ENCODE data around the gene SLC44A1. TPM values are rescaled to one million over a fixed set of nuclear protein-coding genes. Genes with fewer than 3 reads are reported as not detected.

The SLC44A1 gene
- total RNA-seq, 3 donors from 2014 or later, result 85.1 to 183 (median 121) TPM

GRCh38 chr9:105308461-105309341 is 64.2 kb downstream of the SLC44A1 start:
- no peak for ATAC-seq
- intact Hi-C loops (cut with DNase I, micrococcal nuclease), result no loop called here

DNA sequence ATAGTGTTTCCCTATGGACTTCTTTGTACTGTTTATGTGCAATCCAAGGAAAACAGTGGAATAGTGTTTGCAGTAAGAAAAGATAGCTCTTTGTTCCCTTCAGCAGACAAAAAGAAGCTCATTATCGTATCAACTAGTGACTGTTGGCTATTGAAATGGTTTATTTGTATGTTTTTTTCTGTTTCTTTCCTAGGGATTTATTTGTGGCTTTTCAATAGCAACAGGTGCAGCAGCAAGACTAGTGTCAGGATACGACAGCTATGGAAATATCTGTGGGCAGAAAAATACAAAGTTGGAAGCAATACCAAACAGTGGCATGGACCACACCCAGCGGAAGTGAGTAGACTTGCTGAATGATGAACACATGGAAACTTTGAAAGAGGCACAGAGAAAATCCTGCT is 65.1 kb downstream of the SLC44A1 start:
- intact Hi-C loops (cut with DNase I, micrococcal nuclease), result no loop called here

More at GRCh38 chr9:105308461-105309341, 64.2 kb downstream of the SLC44A1 start:
- Histone ChIP-seq H3K9me3 (no peaks in the 10 kb centered on the region), H3K4me3 (no peak overlapping the region), H3K36me3 (ENCODE audit: low read depth) (no peaks in the 10 kb centered on the region), H3K4me1 (ENCODE audit: low read depth) (peaks cover 15% of the 10 kb centered on the region)
- DNase-seq, result no peak
- TF ChIP-seq, protein P1, sequence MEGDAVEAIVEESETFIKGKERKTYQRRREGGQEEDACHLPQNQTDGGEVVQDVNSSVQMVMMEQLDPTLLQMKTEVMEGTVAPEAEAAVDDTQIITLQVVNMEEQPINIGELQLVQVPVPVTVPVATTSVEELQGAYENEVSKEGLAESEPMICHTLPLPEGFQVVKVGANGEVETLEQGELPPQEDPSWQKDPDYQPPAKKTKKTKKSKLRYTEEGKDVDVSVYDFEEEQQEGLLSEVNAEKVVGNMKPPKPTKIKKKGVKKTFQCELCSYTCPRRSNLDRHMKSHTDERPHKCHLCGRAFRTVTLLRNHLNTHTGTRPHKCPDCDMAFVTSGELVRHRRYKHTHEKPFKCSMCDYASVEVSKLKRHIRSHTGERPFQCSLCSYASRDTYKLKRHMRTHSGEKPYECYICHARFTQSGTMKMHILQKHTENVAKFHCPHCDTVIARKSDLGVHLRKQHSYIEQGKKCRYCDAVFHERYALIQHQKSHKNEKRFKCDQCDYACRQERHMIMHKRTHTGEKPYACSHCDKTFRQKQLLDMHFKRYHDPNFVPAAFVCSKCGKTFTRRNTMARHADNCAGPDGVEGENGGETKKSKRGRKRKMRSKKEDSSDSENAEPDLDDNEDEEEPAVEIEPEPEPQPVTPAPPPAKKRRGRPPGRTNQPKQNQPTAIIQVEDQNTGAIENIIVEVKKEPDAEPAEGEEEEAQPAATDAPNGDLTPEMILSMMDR (IDR thresholded peaks at IDR 0.05), result no peak

GRCh38 chr9:105311306-105311705 is 66.9 kb downstream of the SLC44A1 start:
- no peaks in the 10 kb centered on the region for H3K36me3 ChIP-seq (ENCODE audit: low read depth)
- TF ChIP-seq, protein P1 (IDR thresholded peaks at IDR 0.05), result no peak
- ATAC-seq (peak; percentile 95), DNase-seq (no peak)
- intact Hi-C loops (cut with DNase I, micrococcal nuclease), result no loop called here
- peaks cover 24% of the 10 kb centered on the region for H3K4me1 ChIP-seq (ENCODE audit: low read depth)
- no peaks in the 10 kb centered on the region for H3K9me3 ChIP-seq
- no peak overlapping the region for H3K4me3 ChIP-seq

More for the DNA sequence above, 65.1 kb downstream of the SLC44A1 start:
- Histone ChIP-seq H3K4me1 (ENCODE audit: low read depth) (peaks cover 15% of the 10 kb centered on the region), H3K9me3 (no peaks in the 10 kb centered on the region), H3K4me3 (no peak overlapping the region), H3K36me3 (ENCODE audit: low read depth) (no peaks in the 10 kb centered on the region)
- ATAC-seq (no peak), DNase-seq (no peak)
- TF ChIP-seq, protein P1 (IDR thresholded peaks at IDR 0.05), result no peak

DNA sequence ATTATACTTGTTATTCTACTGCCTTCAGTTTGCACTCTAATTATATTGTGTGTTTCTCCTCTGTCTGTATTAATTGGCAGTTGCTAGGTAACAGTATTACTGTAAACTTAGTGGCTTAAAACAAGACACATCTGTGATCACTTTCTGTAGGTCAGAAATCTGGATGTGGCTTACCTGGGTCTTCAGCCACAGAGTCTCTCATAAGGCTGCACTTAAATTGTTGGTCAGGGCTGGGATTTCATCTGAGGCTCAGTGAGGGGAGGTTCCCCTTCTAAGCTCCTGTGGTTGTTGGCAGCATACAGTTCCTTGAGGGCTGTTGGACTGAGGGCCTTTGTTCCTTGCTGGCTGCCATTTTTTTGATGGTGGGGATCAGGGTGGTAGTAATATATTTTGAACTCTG is 68.8 kb downstream of the SLC44A1 start:
- TF ChIP-seq, protein P1 (IDR thresholded peaks at IDR 0.05), result no peak
- ATAC-seq, result no peak
- H3K4me1 ChIP-seq (ENCODE audit: low read depth), result peaks cover 32% of the 10 kb centered on the region
- intact Hi-C loops (cut with DNase I, micrococcal nuclease), result no loop called here
- no peaks in the 10 kb centered on the region for H3K9me3 ChIP-seq
- H3K36me3 ChIP-seq (ENCODE audit: low read depth), result no peaks in the 10 kb centered on the region
- DNase-seq, result no peak
- H3K4me3 ChIP-seq, result no peak overlapping the region

- intact Hi-C loops (cut with DNase I, micrococcal nuclease), result no loop called here
- DNase-seq, result no peak
- TF ChIP-seq, protein P1 (IDR thresholded peaks at IDR 0.05), result no peak
These were observed 72.3 kb downstream of the SLC44A1 start for GRCh38 chr9:105316703-105317102.

More at GRCh38 chr9:105316703-105317102, 72.3 kb downstream of the SLC44A1 start:
- Histone ChIP-seq H3K4me1 (ENCODE audit: low read depth) (peaks cover 37% of the 10 kb centered on the region), H3K36me3 (ENCODE audit: low read depth) (no peaks in the 10 kb centered on the region), H3K9me3 (no peaks in the 10 kb centered on the region), H3K4me3 (no peak overlapping the region)
- ATAC-seq, result no peak
